GM12878 (cell line): ENCODE results near the gene LRRC45. TPM values are rescaled to one million over a fixed set of nuclear protein-coding genes. Genes with fewer than 3 reads are reported as not detected.
A peak's percentile ranks its signal among the peaks of the same experiment; 100 is the strongest.

Source experiments
- ATAC-seq: fragments of 200-7000 bp; cut with Tn5 transposase; 3 replicates; pipeline ENCODE4 v1.9.1; 2020; ENCODE audit warnings: mild to moderate bottlenecking, moderate library complexity
- BruUV-seq: library from RNA; stranded (reverse); fragments of 400-500 nt; replicated peaks from 2 replicates; lab custom pipeline; 2021; lab: Mats Ljungman, UMichigan
- CTCF ChIA-PET: fragments of 300-600 bp; sonication (Branson Sonifier 250); formaldehyde crosslinking; extraction: SDS; loops from one replicate; lab custom pipeline; 2021; ENCODE audit warnings: inconsistent platforms; lab: Yijun Ruan, JAX
- POLR2A ChIA-PET: fragments of 350-600 bp; formaldehyde crosslinking; extraction: SDS; loops from one replicate; lab custom pipeline; 2021; ENCODE audit warnings: inconsistent platforms; lab: Charles Lee
- RAD21 ChIA-PET: fragments of 300-600 bp; sonication (Branson Sonifier 250); formaldehyde crosslinking; loops from one replicate; lab custom pipeline; 2023; ENCODE audit warnings: antibody characterized with exemption; ENCODE audit not compliant: unreplicated experiment; lab: Charles Lee
- SMC1A ChIA-PET: fragments of 300-600 bp; sonication (Branson Sonifier 250); formaldehyde crosslinking; loops from one replicate; lab custom pipeline; 2023; ENCODE audit not compliant: unreplicated experiment, uncharacterized antibody; lab: Charles Lee
- DNase-seq: peaks from one replicate; pipeline ENCODE4 v3.0.0-alpha.2; 2011; ENCODE audit warnings: low read depth, low spot score
- FAIRE-seq: peaks from 3 replicates; lab custom pipeline; 2011; peaks lifted over from hg19 to GRCh38; lab: Jason Lieb, UNC
- H2AFZ ChIP-seq: 2 replicates; pipeline ENCODE4 v1.6.0; 2011; ENCODE audit warnings: low read depth, low read length, control low read depth; ENCODE audit not compliant: control insufficient read depth
- H3K27ac ChIP-seq: 2 replicates; pipeline ENCODE4 v1.5.1; 2011; ENCODE audit warnings: control low read depth; ENCODE audit not compliant: control insufficient read depth, insufficient read depth
- H3K27me3 ChIP-seq, 2 experiments: replicated peaks in 1 of 2; 2 replicates each; pipeline versions ENCODE4 v1.6.0 to v1.6.1; 2011; ENCODE audit warnings: low read length in 1 of 2; ENCODE audit not compliant: control insufficient read depth in 2 of 2, insufficient read depth in 2 of 2
- H3K36me3 ChIP-seq, 2 experiments: 2 replicates each; pipeline ENCODE4 v1.5.1; 2011; ENCODE audit warnings: low read length in 1 of 2; ENCODE audit not compliant: control insufficient read depth in 2 of 2, insufficient read depth in 2 of 2
- H3K4me1 ChIP-seq: 2 replicates; pipeline ENCODE4 v1.6.1; 2011; ENCODE audit warnings: mild to moderate bottlenecking, low read length, moderate library complexity, mixed read lengths; ENCODE audit not compliant: control insufficient read depth, insufficient read depth
- H3K4me2 ChIP-seq: 2 replicates; pipeline ENCODE4 v1.6.0; 2011; ENCODE audit warnings: control low read depth; ENCODE audit not compliant: control insufficient read depth, insufficient read depth
- H3K4me3 ChIP-seq: fragments of 200-600 bp; sonication (generic); 2 replicates; pipeline ENCODE4 v1.5.1; 2016
- H3K79me2 ChIP-seq: 2 replicates; pipeline ENCODE4 v1.6.0; 2011; ENCODE audit warnings: low read length; ENCODE audit not compliant: control insufficient read depth, insufficient read depth
- H3K9ac ChIP-seq: 2 replicates; pipeline ENCODE4 v1.8.0; 2011; ENCODE audit warnings: low read length, control low read depth, mixed read lengths; ENCODE audit not compliant: control insufficient read depth, insufficient read depth
- H3K9me3 ChIP-seq: replicated peaks from 3 replicates; pipeline ENCODE4 v1.5.1; 2011; ENCODE audit warnings: mild to moderate bottlenecking, low read length; ENCODE audit not compliant: control insufficient read depth, insufficient read depth
- H4K20me1 ChIP-seq: 2 replicates; pipeline ENCODE4 v1.6.0; 2011; ENCODE audit not compliant: control insufficient read depth, insufficient read depth
- IKZF1 ChIP-seq: fragments of 450-650 bp; conservative IDR thresholded peaks from 2 replicates; pipeline ENCODE4 v1.6.1; 2017; ENCODE audit warnings: antibody characterized with exemption, mild to moderate bottlenecking
- NFIC ChIP-seq: IDR thresholded peaks from 2 replicates; pipeline ENCODE4 v1.6.1; 2012; ENCODE audit warnings: low read depth, mild to moderate bottlenecking, inconsistent platforms, low read length, moderate library complexity
- POLR2A ChIP-seq: IDR thresholded peaks from 2 replicates; pipeline ENCODE4 v1.6.1; 2011; ENCODE audit warnings: low read depth, mild to moderate bottlenecking, low read length
- PRDM15 ChIP-seq: fragments of 450-650 bp; formaldehyde crosslinking; IDR thresholded peaks from 2 replicates; pipeline ENCODE4 v1.4.0; 2020; ENCODE audit warnings: mild to moderate bottlenecking, moderate library complexity
- STAT3 ChIP-seq: IDR thresholded peaks from 2 replicates; pipeline ENCODE4 v1.6.1; 2011; ENCODE audit warnings: low read depth, low read length, improper control_type of control experiment
- WGBS: methylation state at CpG from one replicate; pipeline ENCODE4 v1.1.6; 2016; ENCODE audit warnings: low lambda C conversion rate; ENCODE audit not compliant: insufficient replicate concordance, insufficient coverage; ENCODE audit errors: missing lambda C conversion rate; 5-methylcytosine and 5-hydroxymethylcytosine counted together
- in situ Hi-C: fragments of 300-500 bp; cut with MboI; formaldehyde crosslinking; loops from 9 replicates; pipeline ENCODE4 v1.14.3; 2018; ENCODE audit warnings: mixed read lengths
- intact Hi-C: fragments of 100-400 bp; cut with micrococcal nuclease; formaldehyde crosslinking; loops from one replicate; pipeline ENCODE4 v1.14.2; 2022; ENCODE audit not compliant: unreplicated experiment
- polyA plus RNA-seq, 11 experiments: library from polyadenylated mRNA; depleted of rRNA in 4 of 11; unstranded in 6 of 11; stranded (reverse) in 5 of 11; fragments of >200 nt; fragmentation: Nextera tagmentation in 4 of 11; fragmentation: Illumina TruSeq in 1 of 11; extraction: Ambion mirVana in 4 of 11; extraction: Trizol in 1 of 11; gene quantifications; 1 replicate in 1 of 11; 2 replicates in 10 of 11; pipeline versions ENCODE4 v1.2.1 to v1.2.3, GENCODE V29; 2011 to 2016; ENCODE audit warnings: inconsistent platforms in 2 of 11, missing spikeins in 2 of 11, low read depth in 1 of 11
- total RNA-seq, 4 experiments: library from RNA; depleted of rRNA in 3 of 4; stranded (reverse); fragments of >200 nt in 3 of 4; fragmentation: Illumina TruSeq in 1 of 4; extraction: Trizol in 1 of 4; gene quantifications; 2 replicates each; pipeline versions ENCODE4 v1.2.1 to v1.2.3, GENCODE V29; 2013 to 2021

The LRRC45 gene
- total and polyA plus RNA-seq, 10 of the 15 experiments (the other 5 are each of a cell fraction or from before 2014, with no cell fraction given) = 0.03 to 27.7 (median 10.4) TPM

GRCh38 chr17:82078433-82078832 is 55.3 kb downstream of the LRRC45 start (continued):
- TF ChIP-seq IKZF1 = no peak
- no peak for TF ChIP-seq PRDM15 (CRISPR knock-in tag)
- TF ChIP-seq NFIC = no peak

GRCh38 chr17:82079001-82079677 is 56.0 kb downstream of the LRRC45 start:
- H3K36me3 ChIP-seq = peaks cover 11 to 43% of the 10 kb centered on the region in 2 experiments; a peak in 3 of 4 replicates
- ChIA-PET CTCF (no interaction called here), RAD21 (no interaction called here), POLR2A (no interaction called here), SMC1A (no interaction called here)
- no peaks in the 10 kb centered on the region for H3K79me2 ChIP-seq
- intact Hi-C loops = no loop called here
- H3K4me3 ChIP-seq = no peak overlapping the region
- no peaks in the 10 kb centered on the region for H3K27me3 ChIP-seq
- DNase-seq (no peak), FAIRE-seq (no peak), ATAC-seq (no peak)
- no peak overlapping the region for H3K9ac ChIP-seq
- no peaks in the 10 kb centered on the region for H3K9me3 ChIP-seq
- WGBS = 99% methylated on average over 37 of the region's 47 CpGs
- no TSS peak for BruUV-seq
- H3K27ac ChIP-seq = no peak overlapping the region
- no peak overlapping the region for H3K4me2 ChIP-seq
- TF ChIP-seq STAT3 = no peak
- peak; percentile 63; the same call in 1 of the 2 replicates for TF ChIP-seq POLR2A
- no peak overlapping the region for H2AFZ ChIP-seq
- no peaks in the 10 kb centered on the region for H4K20me1 ChIP-seq
- no peaks in the 10 kb centered on the region for H3K4me1 ChIP-seq
- in situ Hi-C loops = no loop called here
